ENCODE results near the gene PLP1. TPM values are rescaled to one million over a fixed set of nuclear protein-coding genes. Genes with fewer than 3 reads are reported as not detected.

Gene PLP1
- total RNA-seq, 1 experiment from 2014 or later, result 29.2 TPM

- H3K4me3 Mint-ChIP-seq, result no peak overlapping the region
- ChIA-PET POLR2A (no interaction called here), CTCF (no interaction called here)
- DNase-seq (ENCODE audit: low spot score) (no peak), ATAC-seq (no peak)
- H3K27ac Mint-ChIP-seq, result no peak overlapping the region
- no peaks in the 10 kb centered on the region for H3K4me1 Mint-ChIP-seq
- no peak for TF ChIP-seq JUN (CRISPR knock-in tag; IDR thresholded peaks at IDR 0.05)
- TF ChIP-seq MLX (CRISPR knock-in tag; IDR thresholded peaks at IDR 0.05), result no peak
- TF ChIP-seq NFYB (CRISPR knock-in tag; conservative IDR thresholded peaks at IDR 0.05; ENCODE audit: low read depth), result no peak
- TF ChIP-seq E2F5 (CRISPR knock-in tag; IDR thresholded peaks at IDR 0.05), result no peak
- no peak for TF ChIP-seq MYBL2 (CRISPR knock-in tag; IDR thresholded peaks at IDR 0.05)
- no peak for TF ChIP-seq GTF2I (CRISPR knock-in tag; conservative IDR thresholded peaks at IDR 0.05)
- no peak for TF ChIP-seq CREM (CRISPR knock-in tag; IDR thresholded peaks at IDR 0.05)
- TF ChIP-seq FOXK1 (CRISPR knock-in tag; IDR thresholded peaks at IDR 0.05), result no peak
- TF ChIP-seq ZNF219 (CRISPR knock-in tag; IDR thresholded peaks at IDR 0.05; ENCODE audit: borderline replicate concordance), result no peak
- TF ChIP-seq TP53 (CRISPR knock-in tag; IDR thresholded peaks at IDR 0.05), result no peak
- TF ChIP-seq ELF4 (CRISPR knock-in tag; IDR thresholded peaks at IDR 0.05; ENCODE audit: low read depth), result no peak
- no peak for TF ChIP-seq ZNF281 (CRISPR knock-in tag; IDR thresholded peaks at IDR 0.05)
- TF ChIP-seq ZNF532 (CRISPR knock-in tag; IDR thresholded peaks at IDR 0.05; ENCODE audit: borderline replicate concordance), result no peak
- TF ChIP-seq ZNF425 (CRISPR knock-in tag; conservative IDR thresholded peaks at IDR 0.05), result no peak
- TF ChIP-seq USF1 (CRISPR knock-in tag; IDR thresholded peaks at IDR 0.05), result no peak
- TF ChIP-seq ESRRA (CRISPR knock-in tag; IDR thresholded peaks at IDR 0.05; ENCODE audit: borderline replicate concordance), result no peak
- no peak for TF ChIP-seq ETV6 (CRISPR knock-in tag; IDR thresholded peaks at IDR 0.05)
- H3K27me3 Mint-ChIP-seq (ENCODE audit: low read depth), result peaks cover 47% of the 10 kb centered on the region
- H3K9me3 Mint-ChIP-seq, result no peaks in the 10 kb centered on the region
- H3K36me3 Mint-ChIP-seq, result no peaks in the 10 kb centered on the region
Observed at GRCh38 chrX:103839404-103839803, 62.8 kb downstream of the PLP1 start.

Other genes with a start within 250 kb of the PLP1 start
- 46.4 to 55.0 TPM (median 50.6 TPM) in 3 replicates for gene TCEAL4, start 191.3 kb upstream of the PLP1 start, total RNA-seq (2021)
- gene TCEAL3, start 168.9 kb upstream of the PLP1 start, total RNA-seq (2021), result 9.3 to 14.1 TPM (median 11.7 TPM) in 3 replicates
- 4.6 to 4.9 TPM (median 4.7 TPM) in 3 replicates for gene TCEAL1, start 147.9 kb upstream of the PLP1 start, total RNA-seq (2021)
- gene MORF4L2, start 90.1 kb upstream of the PLP1 start, total RNA-seq (2021), result 325 to 355 TPM (median 329 TPM) in 3 replicates
- gene TMEM31, start 65.9 kb upstream of the PLP1 start, total RNA-seq (2021), result 0.24 to 0.34 TPM (median 0.27 TPM) in 3 replicates
- gene RAB9B, start 55.4 kb downstream of the PLP1 start, total RNA-seq (2021), result 0.22 to 0.44 TPM (median 0.25 TPM) in 3 replicates
- 8.3 to 12.3 TPM (median 11.4 TPM) in 3 replicates for gene TMSB15B, start 185.8 kb downstream of the PLP1 start, total RNA-seq (2021)
- gene H2BW1, start 236.9 kb downstream of the PLP1 start, total RNA-seq (2021), result not detected in 3 replicates

All from WTC11 (cell line).